ENCODE data around the gene KANSL1.

Gene KANSL1

DNA sequence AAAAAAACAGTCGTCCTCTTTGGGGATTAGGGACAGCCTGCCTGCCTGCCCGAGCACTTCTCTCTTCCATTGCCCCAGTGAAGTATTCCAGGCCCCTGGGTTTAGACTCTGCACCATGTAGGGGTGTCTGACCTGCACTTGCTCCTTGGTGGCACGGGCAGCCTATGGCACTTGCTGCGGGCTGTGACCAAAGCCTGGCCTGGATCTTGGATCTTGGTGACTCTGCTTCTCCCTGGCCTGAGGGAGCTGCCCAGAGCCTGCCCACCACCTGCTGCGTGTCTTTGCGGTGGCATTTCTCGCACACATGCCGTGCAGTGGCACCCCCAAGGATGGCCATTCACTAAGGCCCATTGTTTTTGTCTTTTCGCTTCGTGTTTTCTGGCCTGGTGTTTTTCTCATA, 200.3 kb downstream of the KANSL1 start:
- Histone ChIP-seq H3K27ac (ENCODE audit: low read depth, low read length) (no peak overlapping the region), H3K4me1 (ENCODE audit: control insufficient read depth in 5 of 5, insufficient read depth in 5 of 5, low read length in 5 of 5) (peaks cover 0 to 14% (median 10%) of the 10 kb centered on the region in 5 donors), H3K36me3 (ENCODE audit: control insufficient read depth in 5 of 5, insufficient read depth in 5 of 5, low read length in 5 of 5) (no peaks in the 10 kb centered on the region), H3K9me3 (ENCODE audit: control insufficient read depth in 5 of 5, low read length in 5 of 5) (no peaks in the 10 kb centered on the region), H3K9ac (ENCODE audit: low read length in 5 of 5) (no peak overlapping the region), H3K27me3 (ENCODE audit: control insufficient read depth in 5 of 5, insufficient read depth in 4 of 5, low read length in 5 of 5) (no peaks in the 10 kb centered on the region), H3K4me3 (ENCODE audit: low read depth in 1 of 5, low read length in 5 of 5) (no peak overlapping the region)

DNA sequence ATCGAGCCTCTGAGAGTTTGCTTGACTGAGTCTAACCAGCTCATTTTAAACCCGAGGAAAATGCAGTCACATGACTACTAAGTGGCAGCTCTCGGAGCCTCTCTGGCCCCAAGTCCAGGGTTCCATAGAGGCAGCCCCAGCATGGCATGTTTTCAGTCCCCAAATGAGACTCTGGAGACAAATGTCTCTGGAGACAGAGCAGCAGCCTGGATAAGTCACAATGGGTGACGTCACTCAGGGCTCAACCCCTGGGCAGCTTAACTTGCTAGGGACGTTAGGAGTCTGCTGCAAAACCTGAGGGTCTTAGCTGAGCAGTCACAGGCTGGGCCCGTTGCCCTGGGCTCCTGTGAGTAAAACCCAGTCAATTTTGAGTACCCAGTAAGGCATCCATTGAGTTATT, 201.1 kb downstream of the KANSL1 start:
- H3K4me3 ChIP-seq (ENCODE audit: low read depth in 1 of 5, low read length in 5 of 5): no peak overlapping the region
- no peaks in the 10 kb centered on the region for H3K36me3 ChIP-seq (ENCODE audit: control insufficient read depth in 5 of 5, insufficient read depth in 5 of 5, low read length in 5 of 5)
- H3K27ac ChIP-seq (ENCODE audit: low read depth, low read length): no peak overlapping the region
- H3K4me1 ChIP-seq (ENCODE audit: control insufficient read depth in 5 of 5, insufficient read depth in 5 of 5, low read length in 5 of 5): peaks cover 0 to 14% (median 10%) of the 10 kb centered on the region in 5 donors
- no peaks in the 10 kb centered on the region for H3K9me3 ChIP-seq (ENCODE audit: control insufficient read depth in 5 of 5, low read length in 5 of 5)
- H3K9ac ChIP-seq (ENCODE audit: low read length in 5 of 5): no peak overlapping the region
- H3K27me3 ChIP-seq (ENCODE audit: control insufficient read depth in 5 of 5, insufficient read depth in 4 of 5, low read length in 5 of 5): no peaks in the 10 kb centered on the region

DNA sequence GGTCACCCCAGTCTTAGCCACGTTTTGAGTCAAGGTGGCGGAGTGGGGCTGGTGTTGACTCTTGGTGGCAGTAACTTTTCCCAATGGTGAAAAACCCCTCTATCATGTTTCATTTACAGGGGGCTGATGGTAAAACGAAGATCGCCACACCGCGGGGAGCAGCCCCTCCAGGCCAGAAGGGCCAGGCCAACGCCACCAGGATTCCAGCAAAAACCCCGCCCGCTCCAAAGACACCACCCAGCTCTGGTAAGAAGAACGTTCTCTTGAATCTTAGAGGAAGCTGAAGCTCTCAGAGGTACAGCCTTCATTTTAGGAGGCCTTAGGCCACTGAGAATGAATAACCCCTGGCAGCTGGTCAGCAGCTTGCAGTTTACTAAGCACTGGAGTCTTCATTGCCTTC, 201.9 kb downstream of the KANSL1 start:
- H3K4me3 ChIP-seq (ENCODE audit: low read depth in 1 of 5, low read length in 5 of 5): no peak overlapping the region
- no peaks in the 10 kb centered on the region for H3K9me3 ChIP-seq (ENCODE audit: control insufficient read depth in 5 of 5, low read length in 5 of 5)
- H3K27me3 ChIP-seq (ENCODE audit: control insufficient read depth in 5 of 5, insufficient read depth in 4 of 5, low read length in 5 of 5): no peaks in the 10 kb centered on the region
- no peak overlapping the region for H3K27ac ChIP-seq (ENCODE audit: low read depth, low read length)
- peaks cover 0 to 14% (median 10%) of the 10 kb centered on the region in 5 donors for H3K4me1 ChIP-seq (ENCODE audit: control insufficient read depth in 5 of 5, insufficient read depth in 5 of 5, low read length in 5 of 5)
- H3K9ac ChIP-seq (ENCODE audit: low read length in 5 of 5): no peak overlapping the region
- no peaks in the 10 kb centered on the region for H3K36me3 ChIP-seq (ENCODE audit: control insufficient read depth in 5 of 5, insufficient read depth in 5 of 5, low read length in 5 of 5)

DNA sequence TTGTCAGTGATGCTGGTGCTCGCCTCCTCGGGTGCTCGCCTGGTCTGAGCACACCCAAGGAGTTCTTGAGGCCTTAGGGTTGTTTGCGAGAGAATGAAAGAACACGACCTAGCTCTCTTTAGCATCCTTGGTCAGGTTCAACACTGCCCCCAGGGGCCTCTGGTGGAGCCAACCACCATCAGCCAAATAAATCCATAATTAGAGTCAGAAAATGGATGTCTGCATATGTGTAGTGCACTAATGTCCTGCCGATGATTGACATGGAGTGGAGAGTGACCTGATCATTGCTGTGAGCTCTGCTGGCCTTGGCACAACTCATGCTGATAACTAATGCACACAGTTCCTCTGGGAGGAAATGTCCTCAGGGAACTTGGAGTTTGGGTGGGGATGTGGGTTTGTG, 202.3 kb downstream of the KANSL1 start:
- H3K4me3 ChIP-seq (ENCODE audit: low read depth in 1 of 5, low read length in 5 of 5): no peak overlapping the region
- peaks cover 0 to 11% (median 8%) of the 10 kb centered on the region in 5 donors for H3K4me1 ChIP-seq (ENCODE audit: control insufficient read depth in 5 of 5, insufficient read depth in 5 of 5, low read length in 5 of 5)
- H3K9me3 ChIP-seq (ENCODE audit: control insufficient read depth in 5 of 5, low read length in 5 of 5): no peaks in the 10 kb centered on the region
- H3K27ac ChIP-seq (ENCODE audit: low read depth, low read length): no peak overlapping the region
- H3K9ac ChIP-seq (ENCODE audit: low read length in 5 of 5): no peak overlapping the region
- H3K36me3 ChIP-seq (ENCODE audit: control insufficient read depth in 5 of 5, insufficient read depth in 5 of 5, low read length in 5 of 5): no peaks in the 10 kb centered on the region
- no peaks in the 10 kb centered on the region for H3K27me3 ChIP-seq (ENCODE audit: control insufficient read depth in 5 of 5, insufficient read depth in 4 of 5, low read length in 5 of 5)

DNA sequence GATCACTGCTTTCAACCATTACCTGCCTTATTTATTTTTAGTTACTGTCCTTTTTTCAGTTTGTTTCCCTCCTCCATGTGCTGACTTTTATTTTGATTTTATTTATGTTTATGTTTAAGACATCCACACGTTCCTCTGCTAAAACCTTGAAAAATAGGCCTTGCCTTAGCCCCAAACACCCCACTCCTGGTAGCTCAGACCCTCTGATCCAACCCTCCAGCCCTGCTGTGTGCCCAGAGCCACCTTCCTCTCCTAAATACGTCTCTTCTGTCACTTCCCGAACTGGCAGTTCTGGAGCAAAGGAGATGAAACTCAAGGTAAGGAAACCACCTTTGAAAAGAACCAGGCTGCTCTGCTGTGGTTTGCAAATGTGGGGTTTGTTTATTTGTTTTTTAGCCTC, 203.5 kb downstream of the KANSL1 start:
- Histone ChIP-seq H3K9ac (ENCODE audit: low read length in 5 of 5) (no peak overlapping the region), H3K4me3 (ENCODE audit: low read depth in 1 of 5, low read length in 5 of 5) (no peak overlapping the region), H3K36me3 (ENCODE audit: control insufficient read depth in 5 of 5, insufficient read depth in 5 of 5, low read length in 5 of 5) (no peaks in the 10 kb centered on the region), H3K27me3 (ENCODE audit: control insufficient read depth in 5 of 5, insufficient read depth in 4 of 5, low read length in 5 of 5) (no peaks in the 10 kb centered on the region), H3K9me3 (ENCODE audit: control insufficient read depth in 5 of 5, low read length in 5 of 5) (no peaks in the 10 kb centered on the region), H3K4me1 (ENCODE audit: control insufficient read depth in 5 of 5, insufficient read depth in 5 of 5, low read length in 5 of 5) (no peaks in the 10 kb centered on the region), H3K27ac (ENCODE audit: low read depth, low read length) (no peak overlapping the region)

DNA sequence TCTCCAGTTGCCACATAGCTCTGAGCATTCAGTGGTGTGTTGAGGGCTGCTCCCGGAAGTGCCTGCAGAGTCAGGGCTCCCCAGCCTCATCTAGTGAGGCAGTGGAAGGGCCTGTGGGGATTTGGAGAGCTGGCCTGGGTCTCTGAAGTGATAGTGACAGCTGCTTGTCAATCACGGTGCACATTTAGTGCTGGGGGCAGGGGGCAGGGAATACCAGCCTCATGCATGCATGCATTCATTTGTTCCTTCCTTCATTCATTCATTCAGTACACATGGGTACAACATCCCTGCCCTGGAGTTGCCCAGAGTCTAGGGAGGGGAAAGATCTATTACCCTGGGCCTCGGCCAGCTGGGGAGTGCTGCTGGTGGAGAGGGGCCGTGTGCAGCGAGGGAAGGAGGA, 205.5 kb downstream of the KANSL1 start:
- H3K36me3 ChIP-seq (ENCODE audit: control insufficient read depth in 5 of 5, insufficient read depth in 5 of 5, low read length in 5 of 5): peaks cover 0 to 13% (median 4%) of the 10 kb centered on the region in 5 donors
- H3K27ac ChIP-seq (ENCODE audit: low read depth, low read length): no peak overlapping the region
- H3K27me3 ChIP-seq (ENCODE audit: control insufficient read depth in 5 of 5, insufficient read depth in 4 of 5, low read length in 5 of 5): no peaks in the 10 kb centered on the region
- H3K4me3 ChIP-seq (ENCODE audit: low read depth in 1 of 5, low read length in 5 of 5): no peak overlapping the region
- H3K9me3 ChIP-seq (ENCODE audit: control insufficient read depth in 5 of 5, low read length in 5 of 5): no peaks in the 10 kb centered on the region
- no peak overlapping the region for H3K9ac ChIP-seq (ENCODE audit: low read length in 5 of 5)
- no peaks in the 10 kb centered on the region for H3K4me1 ChIP-seq (ENCODE audit: control insufficient read depth in 5 of 5, insufficient read depth in 5 of 5, low read length in 5 of 5)

DNA sequence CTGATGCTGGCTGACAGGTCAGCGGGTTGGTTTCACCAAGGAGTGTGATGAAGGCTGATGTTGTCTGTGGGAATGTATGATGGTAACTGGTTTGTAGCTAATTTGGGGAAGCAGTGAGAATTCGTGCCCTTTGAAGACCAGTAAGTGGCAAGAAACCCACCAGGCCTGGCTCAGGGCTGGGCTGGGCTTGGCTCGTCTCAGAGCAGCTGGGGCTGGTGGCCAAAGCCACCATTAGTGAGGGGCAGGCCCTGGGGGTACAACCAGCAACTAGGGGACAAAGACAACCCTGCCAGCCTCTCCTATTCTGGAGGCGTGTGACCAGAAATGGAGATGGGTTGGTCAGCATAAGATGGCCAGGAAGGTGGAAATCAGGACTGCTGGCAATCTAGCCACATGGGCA, 207.2 kb downstream of the KANSL1 start:
- no peak overlapping the region for H3K9ac ChIP-seq (ENCODE audit: low read length in 5 of 5)
- H3K36me3 ChIP-seq (ENCODE audit: control insufficient read depth in 5 of 5, insufficient read depth in 5 of 5, low read length in 5 of 5): peaks cover 0 to 13% (median 4%) of the 10 kb centered on the region in 5 donors
- H3K4me1 ChIP-seq (ENCODE audit: control insufficient read depth in 5 of 5, insufficient read depth in 5 of 5, low read length in 5 of 5): no peaks in the 10 kb centered on the region
- no peaks in the 10 kb centered on the region for H3K27me3 ChIP-seq (ENCODE audit: control insufficient read depth in 5 of 5, insufficient read depth in 4 of 5, low read length in 5 of 5)
- no peak overlapping the region for H3K27ac ChIP-seq (ENCODE audit: low read depth, low read length)
- no peak overlapping the region for H3K4me3 ChIP-seq (ENCODE audit: low read depth in 1 of 5, low read length in 5 of 5)
- H3K9me3 ChIP-seq (ENCODE audit: control insufficient read depth in 5 of 5, low read length in 5 of 5): no peaks in the 10 kb centered on the region

DNA sequence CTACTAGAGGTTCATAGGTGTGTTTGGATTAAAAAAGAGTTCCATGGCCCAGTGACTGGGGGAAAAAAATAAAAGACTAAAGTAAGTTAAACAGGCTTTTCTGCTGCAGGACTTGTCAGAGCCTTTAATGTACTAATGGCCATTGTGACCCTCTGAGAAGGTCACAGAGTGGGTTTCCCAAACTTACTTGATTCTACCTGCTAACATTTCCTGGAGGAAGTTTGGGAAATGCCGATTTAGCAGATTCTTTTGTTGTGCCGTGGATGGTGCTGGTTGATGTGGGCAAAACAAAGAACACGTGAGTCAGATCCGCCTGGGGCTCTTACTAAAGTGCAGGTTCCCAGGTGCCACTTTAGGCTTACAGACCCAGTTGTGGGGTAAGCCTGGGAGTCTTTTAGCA, 207.8 kb downstream of the KANSL1 start:
- Histone ChIP-seq H3K4me3 (ENCODE audit: low read depth in 1 of 5, low read length in 5 of 5) (no peak overlapping the region), H3K36me3 (ENCODE audit: control insufficient read depth in 5 of 5, insufficient read depth in 5 of 5, low read length in 5 of 5) (peaks cover 0 to 13% (median 4%) of the 10 kb centered on the region in 5 donors), H3K9me3 (ENCODE audit: control insufficient read depth in 5 of 5, low read length in 5 of 5) (no peaks in the 10 kb centered on the region), H3K27ac (ENCODE audit: low read depth, low read length) (no peak overlapping the region), H3K9ac (ENCODE audit: low read length in 5 of 5) (no peak overlapping the region), H3K4me1 (ENCODE audit: control insufficient read depth in 5 of 5, insufficient read depth in 5 of 5, low read length in 5 of 5) (no peaks in the 10 kb centered on the region), H3K27me3 (ENCODE audit: control insufficient read depth in 5 of 5, insufficient read depth in 4 of 5, low read length in 5 of 5) (no peaks in the 10 kb centered on the region)

DNA sequence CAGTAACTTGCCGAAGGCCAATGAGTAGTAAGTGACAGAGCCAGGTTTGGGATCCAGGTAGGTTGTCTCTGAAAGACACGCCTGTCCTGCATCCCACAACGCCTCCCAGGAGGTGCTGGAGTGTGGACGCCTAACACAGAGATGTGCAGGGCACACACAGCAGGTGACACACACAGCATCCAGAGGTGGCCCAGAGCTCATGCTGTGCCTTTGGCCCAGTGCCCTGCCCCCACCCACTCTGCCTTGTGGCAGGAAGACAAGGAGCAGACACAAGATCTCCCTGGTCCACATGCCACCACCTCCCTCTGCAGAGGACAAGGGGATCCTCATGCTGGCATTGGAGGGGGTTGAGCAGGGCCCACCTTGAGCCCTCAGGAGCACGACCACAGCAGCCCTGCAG, 208.9 kb downstream of the KANSL1 start:
- Histone ChIP-seq H3K9ac (ENCODE audit: low read length in 5 of 5) (no peak overlapping the region), H3K36me3 (ENCODE audit: control insufficient read depth in 5 of 5, insufficient read depth in 5 of 5, low read length in 5 of 5) (peaks cover 0 to 13% (median 4%) of the 10 kb centered on the region in 5 donors), H3K4me3 (ENCODE audit: low read depth in 1 of 5, low read length in 5 of 5) (no peak overlapping the region), H3K9me3 (ENCODE audit: control insufficient read depth in 5 of 5, low read length in 5 of 5) (no peaks in the 10 kb centered on the region), H3K27ac (ENCODE audit: low read depth, low read length) (no peak overlapping the region), H3K27me3 (ENCODE audit: control insufficient read depth in 5 of 5, insufficient read depth in 4 of 5, low read length in 5 of 5) (no peaks in the 10 kb centered on the region), H3K4me1 (ENCODE audit: control insufficient read depth in 5 of 5, insufficient read depth in 5 of 5, low read length in 5 of 5) (no peaks in the 10 kb centered on the region)

DNA sequence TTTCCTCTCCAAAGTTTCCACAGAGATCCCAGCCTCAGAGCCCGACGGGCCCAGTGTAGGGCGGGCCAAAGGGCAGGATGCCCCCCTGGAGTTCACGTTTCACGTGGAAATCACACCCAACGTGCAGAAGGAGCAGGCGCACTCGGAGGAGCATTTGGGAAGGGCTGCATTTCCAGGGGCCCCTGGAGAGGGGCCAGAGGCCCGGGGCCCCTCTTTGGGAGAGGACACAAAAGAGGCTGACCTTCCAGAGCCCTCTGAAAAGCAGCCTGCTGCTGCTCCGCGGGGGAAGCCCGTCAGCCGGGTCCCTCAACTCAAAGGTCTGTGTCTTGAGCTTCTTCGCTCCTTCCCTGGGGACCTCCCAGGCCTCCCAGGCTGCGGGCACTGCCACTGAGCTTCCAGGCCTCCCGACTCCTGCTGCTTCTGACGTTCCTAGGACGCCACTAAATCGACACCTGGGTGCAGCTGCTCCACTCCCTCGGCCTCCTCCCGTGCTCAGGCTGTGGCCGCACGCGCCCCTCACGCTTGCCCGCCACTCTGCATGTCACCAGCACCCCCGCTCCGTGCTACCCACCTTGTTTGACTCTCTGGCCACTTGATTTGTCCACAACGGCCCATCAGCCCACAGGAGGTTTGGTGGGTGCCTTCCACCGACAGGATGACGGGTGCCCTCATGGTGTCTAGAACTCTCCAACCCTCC, 209.5 kb downstream of the KANSL1 start:
- no peak overlapping the region for H3K4me3 ChIP-seq (ENCODE audit: low read depth in 1 of 5, low read length in 5 of 5)

More for the DNA sequence above, 209.5 kb downstream of the KANSL1 start:
- Histone ChIP-seq H3K36me3 (ENCODE audit: control insufficient read depth in 5 of 5, insufficient read depth in 5 of 5, low read length in 5 of 5) (peaks cover 0 to 13% (median 4%) of the 10 kb centered on the region in 5 donors), H3K9me3 (ENCODE audit: control insufficient read depth in 5 of 5, low read length in 5 of 5) (no peaks in the 10 kb centered on the region), H3K9ac (ENCODE audit: low read length in 5 of 5) (no peak overlapping the region), H3K4me1 (ENCODE audit: control insufficient read depth in 5 of 5, insufficient read depth in 5 of 5, low read length in 5 of 5) (no peaks in the 10 kb centered on the region), H3K27ac (ENCODE audit: low read depth, low read length) (no peak overlapping the region), H3K27me3 (ENCODE audit: control insufficient read depth in 5 of 5, insufficient read depth in 4 of 5, low read length in 5 of 5) (no peaks in the 10 kb centered on the region)

Data from subcutaneous abdominal adipose tissue (tissue), 5 donors.